Measurements from ENCODE around the gene FNDC3B. TPM values are rescaled to one million over a fixed set of nuclear protein-coding genes. Genes with fewer than 3 reads are reported as not detected.

The FNDC3B gene
- total and polyA plus RNA-seq, 3 donors from 2014 or later: 24.2 to 63.5 (median 57.7) TPM

DNA sequence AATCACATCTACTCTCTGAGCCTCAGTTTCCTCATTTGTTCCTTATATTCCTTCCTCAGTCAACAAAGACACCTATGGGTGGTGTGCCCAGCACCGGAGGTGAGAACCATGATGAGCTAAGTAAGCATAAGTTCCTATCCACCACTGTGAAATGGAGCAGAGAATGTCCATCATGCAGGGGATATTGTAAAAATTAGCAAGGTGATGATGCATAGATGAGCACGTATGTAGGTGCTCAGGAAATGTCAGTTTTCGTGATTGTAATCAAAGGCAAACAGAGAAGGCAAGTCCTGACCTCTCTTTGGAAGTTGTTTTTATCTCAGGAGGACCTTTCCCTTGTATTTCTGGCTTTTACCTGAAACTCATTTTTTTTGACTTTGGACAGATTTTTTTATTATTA, 243.5 kb downstream of the FNDC3B start:
- no peaks in the 10 kb centered on the region for H3K36me3 ChIP-seq (ENCODE audit: low read depth, missing control alignments)
- no peak for TF ChIP-seq POLR2A (IDR thresholded peaks at IDR 0.05)
- TF ChIP-seq, protein P1, sequence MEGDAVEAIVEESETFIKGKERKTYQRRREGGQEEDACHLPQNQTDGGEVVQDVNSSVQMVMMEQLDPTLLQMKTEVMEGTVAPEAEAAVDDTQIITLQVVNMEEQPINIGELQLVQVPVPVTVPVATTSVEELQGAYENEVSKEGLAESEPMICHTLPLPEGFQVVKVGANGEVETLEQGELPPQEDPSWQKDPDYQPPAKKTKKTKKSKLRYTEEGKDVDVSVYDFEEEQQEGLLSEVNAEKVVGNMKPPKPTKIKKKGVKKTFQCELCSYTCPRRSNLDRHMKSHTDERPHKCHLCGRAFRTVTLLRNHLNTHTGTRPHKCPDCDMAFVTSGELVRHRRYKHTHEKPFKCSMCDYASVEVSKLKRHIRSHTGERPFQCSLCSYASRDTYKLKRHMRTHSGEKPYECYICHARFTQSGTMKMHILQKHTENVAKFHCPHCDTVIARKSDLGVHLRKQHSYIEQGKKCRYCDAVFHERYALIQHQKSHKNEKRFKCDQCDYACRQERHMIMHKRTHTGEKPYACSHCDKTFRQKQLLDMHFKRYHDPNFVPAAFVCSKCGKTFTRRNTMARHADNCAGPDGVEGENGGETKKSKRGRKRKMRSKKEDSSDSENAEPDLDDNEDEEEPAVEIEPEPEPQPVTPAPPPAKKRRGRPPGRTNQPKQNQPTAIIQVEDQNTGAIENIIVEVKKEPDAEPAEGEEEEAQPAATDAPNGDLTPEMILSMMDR (IDR thresholded peaks at IDR 0.05): no peak
- intact Hi-C loops (cut with DNase I; ENCODE audit: low total_unique reads): no loop called here
- no peak overlapping the region for H3K4me3 ChIP-seq
- no peaks in the 10 kb centered on the region for H3K27me3 ChIP-seq
- H3K4me1 ChIP-seq: peaks cover 4% of the 10 kb centered on the region
- WGBS, 2 donors: 94% methylated on average over 3 of the region's 3 CpGs
- H3K9me3 ChIP-seq: no peaks in the 10 kb centered on the region
- DNase-seq: no peak
- no peak overlapping the region for H3K27ac ChIP-seq

DNA sequence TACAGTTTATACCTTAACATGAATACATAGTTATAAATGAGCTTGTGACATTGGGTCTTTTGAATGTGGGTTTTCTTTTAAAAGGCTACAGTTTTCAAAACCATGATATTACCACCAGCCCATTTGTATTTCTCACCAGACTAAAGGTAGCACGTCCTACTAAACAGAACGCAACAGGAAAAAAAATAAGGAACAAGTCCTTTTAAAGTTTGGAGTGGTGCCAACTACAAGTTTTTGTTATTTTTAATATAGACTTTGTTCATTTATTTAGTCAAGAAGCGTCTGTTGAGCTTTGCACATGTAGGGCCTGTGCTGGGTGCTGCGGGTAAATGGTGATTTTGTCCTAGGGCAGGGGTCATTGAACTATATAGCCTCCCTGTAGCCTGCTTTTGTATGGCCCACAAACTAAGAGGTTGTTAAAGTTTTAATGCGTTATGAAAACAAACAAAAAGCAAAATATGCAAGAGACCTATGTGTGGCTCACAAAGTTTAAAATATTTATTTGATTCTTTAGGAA, 244.5 kb downstream of the FNDC3B start:
- Histone ChIP-seq H3K4me3 (no peak overlapping the region), H3K27ac (no peak overlapping the region), H3K27me3 (no peaks in the 10 kb centered on the region), H3K4me1 (peaks cover 5% of the 10 kb centered on the region), H3K36me3 (ENCODE audit: low read depth, missing control alignments) (no peaks in the 10 kb centered on the region), H3K9me3 (no peaks in the 10 kb centered on the region)
- 57 to 69% methylated on average over 5 of the region's 5 CpGs for WGBS, 2 donors
- TF ChIP-seq POLR2A (IDR thresholded peaks at IDR 0.05): no peak
- TF ChIP-seq, protein P1 (IDR thresholded peaks at IDR 0.05): no peak
- intact Hi-C loops (cut with DNase I; ENCODE audit: low total_unique reads): no loop called here
- no peak for DNase-seq

DNA sequence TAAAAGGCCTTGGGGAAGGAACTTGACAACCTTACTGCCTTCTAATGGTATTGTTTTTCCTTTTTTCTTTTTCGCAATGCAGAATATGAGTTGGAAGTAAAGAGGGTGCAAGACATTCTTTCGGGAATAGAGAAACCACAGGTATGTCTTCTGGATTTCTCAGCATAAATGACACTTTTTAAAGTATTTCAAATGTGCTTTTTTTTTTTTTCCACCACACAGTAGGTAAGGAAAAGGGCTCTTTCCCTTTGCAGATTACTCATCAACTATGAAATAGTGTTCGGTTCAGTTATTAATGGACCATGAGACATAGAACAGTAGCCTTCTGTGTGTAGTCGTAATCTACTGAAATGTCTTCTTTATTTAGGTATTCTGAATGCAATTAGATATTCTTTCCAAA, 246.5 kb downstream of the FNDC3B start:
- Histone ChIP-seq H3K9me3 (no peaks in the 10 kb centered on the region), H3K36me3 (ENCODE audit: low read depth, missing control alignments) (no peaks in the 10 kb centered on the region), H3K4me3 (no peak overlapping the region), H3K4me1 (peaks cover 10% of the 10 kb centered on the region), H3K27ac (no peak overlapping the region), H3K27me3 (no peaks in the 10 kb centered on the region)
- intact Hi-C loops (cut with DNase I; ENCODE audit: low total_unique reads): no loop called here
- DNase-seq: no peak
- WGBS, 2 donors: 93 to 95% methylated on average over 4 of the region's 4 CpGs
- TF ChIP-seq POLR2A (IDR thresholded peaks at IDR 0.05): no peak

DNA sequence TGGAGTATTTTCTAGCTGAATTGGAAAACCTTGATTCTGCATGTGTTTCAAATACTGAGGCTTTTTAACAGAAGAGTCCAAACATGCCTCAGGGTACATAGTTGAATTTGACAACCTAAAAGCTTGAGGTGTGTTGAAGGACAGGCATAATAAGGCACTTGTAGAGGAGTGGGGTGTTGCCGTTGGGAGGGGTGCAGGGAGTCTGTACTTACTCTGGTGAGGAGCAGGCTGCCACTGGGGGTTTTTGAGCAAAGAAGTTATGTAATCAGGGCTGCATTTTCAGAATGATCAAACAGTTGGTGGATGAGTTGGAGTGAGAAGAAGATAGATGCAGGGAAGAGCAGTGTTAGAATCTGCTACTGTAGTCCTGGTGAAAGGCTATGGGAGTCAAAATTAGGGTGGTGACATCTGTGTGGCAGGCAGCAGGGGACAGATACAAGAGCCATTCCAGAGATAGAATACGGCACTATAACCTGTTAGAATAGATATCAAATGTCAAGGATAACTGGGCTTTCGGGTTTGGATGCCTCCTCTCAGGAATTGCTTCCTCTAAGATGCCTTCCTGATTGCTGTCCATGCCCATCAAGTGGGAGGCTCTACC, 247.3 kb downstream of the FNDC3B start:
- DNase-seq: no peak
- 71 to 89% methylated on average over 3 of the region's 3 CpGs for WGBS, 2 donors
- Histone ChIP-seq H3K27me3 (no peaks in the 10 kb centered on the region), H3K4me3 (no peak overlapping the region), H3K4me1 (peaks cover 14% of the 10 kb centered on the region), H3K36me3 (ENCODE audit: low read depth, missing control alignments) (no peaks in the 10 kb centered on the region), H3K9me3 (no peaks in the 10 kb centered on the region), H3K27ac (no peak overlapping the region)
- intact Hi-C loops (cut with DNase I; ENCODE audit: low total_unique reads): no loop called here
- TF ChIP-seq, protein P1 (IDR thresholded peaks at IDR 0.05): no peak
- no peak for TF ChIP-seq POLR2A (IDR thresholded peaks at IDR 0.05)

DNA sequence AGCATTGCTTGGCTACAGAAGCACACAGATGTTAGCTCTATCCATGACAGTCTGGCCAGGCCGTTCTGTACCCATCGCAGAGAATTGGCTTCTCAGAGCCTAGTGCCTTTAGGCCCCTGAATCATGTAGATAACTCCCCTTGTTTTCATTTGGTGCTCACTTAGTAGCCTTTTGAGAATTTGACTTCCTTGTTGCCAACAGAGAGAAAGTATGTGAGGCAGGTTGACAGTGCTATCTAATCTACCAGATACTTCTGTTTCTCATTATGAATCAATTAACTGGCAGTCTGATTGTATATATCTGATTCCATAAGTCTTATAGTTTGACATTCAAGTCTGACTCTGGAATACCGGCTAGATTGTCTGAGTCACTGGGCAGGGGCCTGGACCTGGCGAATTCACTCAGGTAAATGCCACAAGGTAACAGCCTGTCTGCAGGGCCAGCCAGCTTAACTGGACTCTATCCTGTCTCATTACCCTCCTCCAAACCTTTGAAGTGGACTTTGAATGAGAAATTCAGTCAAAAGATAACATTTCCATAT, 248.6 kb downstream of the FNDC3B start:
- H3K4me3 ChIP-seq: no peak overlapping the region
- 60 to 68% methylated on average over 2 to 4 of the region's 4 CpGs for WGBS, 2 donors
- TF ChIP-seq, protein P1 (IDR thresholded peaks at IDR 0.05): no peak
- no peak for TF ChIP-seq POLR2A (IDR thresholded peaks at IDR 0.05)
- H3K4me1 ChIP-seq: peaks cover 19% of the 10 kb centered on the region
- no peak for DNase-seq
- H3K9me3 ChIP-seq: no peaks in the 10 kb centered on the region
- no peaks in the 10 kb centered on the region for H3K36me3 ChIP-seq (ENCODE audit: low read depth, missing control alignments)
- no peak overlapping the region for H3K27ac ChIP-seq
- H3K27me3 ChIP-seq: no peaks in the 10 kb centered on the region
- intact Hi-C loops (cut with DNase I; ENCODE audit: low total_unique reads): no loop called here

Data from testis (tissue), 3 donors.